HG02623 (cell line): Measurements from ENCODE around the gene NACAD.

Experiments used
- ATAC-seq: cut with Tn5 transposase; IDR thresholded peaks from one replicate; pipeline ENCODE4 v1.9.1; 2021; ENCODE audit warnings: moderate library complexity; ENCODE audit not compliant: unreplicated experiment

The NACAD gene

DNA sequence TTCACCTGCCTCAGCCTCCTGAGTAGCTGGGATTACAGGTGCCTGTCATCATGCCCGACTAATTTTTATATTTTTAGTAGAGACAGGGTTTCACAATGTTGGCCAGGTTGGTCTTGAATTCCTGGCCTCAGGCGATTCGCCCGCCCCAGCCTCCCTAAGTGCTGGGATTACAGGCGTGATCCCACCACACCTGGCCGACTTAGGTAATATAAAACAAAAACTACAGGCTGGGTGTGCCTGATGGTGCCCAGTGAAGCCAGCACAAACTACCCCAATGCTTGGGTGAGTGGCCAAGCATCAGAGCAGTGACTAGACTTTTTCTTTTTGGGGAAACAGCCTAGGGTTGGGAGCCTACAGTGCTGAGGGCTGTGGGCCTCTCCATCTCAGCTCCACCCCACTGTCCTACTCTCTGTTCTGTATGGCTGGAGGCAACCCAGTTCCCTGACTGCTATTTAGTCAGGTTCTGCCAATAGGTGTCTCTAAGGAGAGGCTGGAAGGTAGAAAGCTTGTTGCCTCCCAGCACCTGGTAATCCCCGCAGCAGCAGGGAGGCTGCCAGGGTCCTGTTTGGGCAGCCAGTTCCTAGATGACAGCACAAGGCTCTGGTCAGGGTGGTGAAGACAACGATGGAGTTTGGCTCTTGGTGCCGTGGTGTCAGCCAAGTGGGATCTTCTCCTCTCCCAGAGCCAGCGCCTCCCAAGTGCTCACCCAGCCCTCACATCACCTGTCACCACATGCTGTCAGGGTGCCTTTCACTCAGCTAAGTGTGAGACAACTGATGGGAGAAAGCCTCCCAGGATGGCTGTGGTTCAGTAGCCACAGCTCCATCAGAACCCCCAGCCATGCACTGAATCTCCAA, 10.4 kb upstream of the NACAD start:
- no peak for ATAC-seq

GRCh38 chr7:45092931-45093235, 4.1 kb upstream of the NACAD start:
- ATAC-seq: no peak

GRCh38 chr7:45092100-45092930, 3.5 kb upstream of the NACAD start:
- no peak for ATAC-seq

GRCh38 chr7:45089341-45089891, 647 bp upstream of the NACAD start:
- ATAC-seq: no peak

GRCh38 chr7:45088146-45088701, 545 bp downstream of the NACAD start:
- no peak for ATAC-seq

- no peak for ATAC-seq
Observed at GRCh38 chr7:45087301-45088145, 1.2 kb downstream of the NACAD start.

DNA sequence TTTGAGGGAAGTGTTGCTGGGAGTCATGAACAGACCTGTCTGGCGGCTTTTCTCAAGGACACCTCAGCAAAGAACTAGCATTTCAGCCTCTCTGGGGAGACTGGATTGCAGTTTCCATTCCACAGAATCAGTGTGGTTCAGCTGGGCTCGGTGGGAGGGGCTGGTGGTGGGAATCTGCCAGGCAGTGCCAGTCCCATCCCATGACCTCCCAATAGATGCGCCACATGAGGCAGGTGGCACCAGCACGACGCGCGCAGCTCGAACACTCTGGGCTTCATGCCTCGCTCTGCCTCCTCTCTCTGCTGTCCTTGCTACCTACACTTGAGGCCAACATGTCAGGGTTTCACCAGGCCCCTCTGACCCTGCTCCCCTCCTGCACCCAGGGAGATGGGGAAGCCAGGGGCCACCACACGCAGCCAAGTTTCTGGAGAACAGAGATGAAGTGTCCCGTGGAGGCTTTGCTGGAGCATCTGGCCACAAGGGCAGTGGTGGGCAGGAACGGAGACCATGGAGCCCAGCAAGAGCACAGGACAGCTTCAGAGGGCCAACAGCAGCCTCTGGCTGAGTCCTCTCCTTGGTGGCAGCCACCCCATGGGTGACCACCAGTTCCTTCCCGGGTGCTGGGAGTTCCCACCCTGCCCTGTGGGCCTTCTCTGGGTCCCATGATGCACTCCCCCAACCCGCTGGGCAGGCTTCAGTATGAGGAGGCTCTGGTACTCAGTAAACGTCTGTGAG, 2.3 kb downstream of the NACAD start:
- ATAC-seq: no peak

DNA sequence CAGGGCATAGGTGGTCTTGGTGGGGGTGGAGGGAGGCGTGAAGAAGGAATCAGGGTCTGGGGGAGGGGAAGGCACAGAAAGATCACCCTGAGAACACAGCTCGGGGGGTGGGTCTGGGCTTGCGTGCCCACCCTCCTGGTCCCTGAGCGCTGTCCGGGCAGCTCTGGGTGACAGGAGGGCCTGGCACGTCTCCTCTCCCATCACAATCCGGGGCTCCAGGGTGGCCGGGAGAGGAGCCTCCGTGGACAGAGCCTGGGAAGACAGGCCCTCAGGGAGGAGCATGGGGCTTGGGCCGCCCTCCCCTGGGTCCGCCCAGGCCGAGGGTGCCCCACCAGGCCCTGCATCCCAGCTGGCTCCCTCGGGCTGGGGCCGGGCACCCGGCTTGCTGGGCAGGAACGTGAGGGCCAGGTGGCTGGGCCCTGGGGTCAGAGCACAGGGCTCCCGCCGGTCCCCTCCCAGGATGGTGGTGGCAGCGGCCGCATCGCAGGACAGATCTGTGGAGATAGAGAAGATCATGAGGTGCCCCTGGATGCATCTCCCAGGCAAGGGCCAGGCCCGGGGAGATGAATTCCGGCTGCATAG, 3.1 kb downstream of the NACAD start:
- ATAC-seq: no peak

DNA sequence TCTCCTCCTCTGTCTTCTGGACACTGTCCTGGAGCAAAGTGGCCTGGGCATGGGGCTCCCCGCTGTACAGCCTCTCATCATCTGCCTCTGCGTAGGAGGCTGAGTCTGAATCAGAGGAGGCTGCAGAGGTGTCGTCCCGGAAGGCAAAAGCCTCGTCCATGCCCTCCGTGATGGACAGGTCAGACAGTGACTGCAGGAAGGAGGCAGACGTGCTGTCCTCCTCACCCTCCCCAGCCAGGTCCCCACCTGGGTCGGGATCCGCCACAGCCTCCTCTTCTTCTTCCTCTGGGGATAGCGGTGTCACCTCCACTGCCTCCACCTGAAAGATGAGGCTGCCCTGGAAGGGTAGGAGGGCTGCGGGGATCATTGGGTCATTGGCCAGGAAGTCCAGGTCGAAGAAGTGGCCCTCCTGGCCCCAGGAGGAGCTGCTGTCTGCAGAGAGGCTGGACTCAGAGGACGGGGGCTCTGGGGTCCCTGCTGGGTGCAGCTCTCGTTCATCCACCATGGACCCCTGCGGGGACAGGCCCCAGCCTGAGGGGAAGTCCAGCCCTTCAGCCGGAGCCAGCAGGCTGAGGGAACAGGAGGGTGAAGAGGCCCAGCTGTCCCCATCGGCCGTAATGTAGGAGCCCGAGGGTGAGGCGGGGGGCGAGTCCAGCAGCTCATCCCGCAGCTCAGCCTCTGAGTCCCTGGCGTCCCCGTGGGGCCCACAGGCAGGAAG, 3.7 kb downstream of the NACAD start:
- no peak for ATAC-seq

DNA sequence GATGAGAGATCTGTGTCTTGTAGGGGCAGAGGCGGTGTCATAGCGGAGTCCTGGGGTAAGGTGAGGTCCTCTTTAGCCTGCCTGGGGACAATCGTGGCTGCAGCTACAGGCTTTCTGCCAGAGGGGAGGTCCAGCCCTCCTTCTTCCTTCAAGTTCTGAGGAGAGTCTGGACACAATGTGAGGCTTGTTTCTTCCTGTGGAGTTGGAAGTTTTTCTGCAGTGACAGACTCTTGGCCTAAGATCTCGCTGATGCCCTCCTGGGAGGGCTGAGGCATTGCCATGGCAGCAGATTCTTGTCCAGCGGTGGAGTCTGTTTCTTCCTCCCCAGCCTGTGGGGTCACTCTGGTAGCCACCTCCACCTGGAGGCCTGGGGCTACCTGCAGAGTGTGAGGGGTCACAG, 4.4 kb downstream of the NACAD start:
- ATAC-seq: no peak

DNA sequence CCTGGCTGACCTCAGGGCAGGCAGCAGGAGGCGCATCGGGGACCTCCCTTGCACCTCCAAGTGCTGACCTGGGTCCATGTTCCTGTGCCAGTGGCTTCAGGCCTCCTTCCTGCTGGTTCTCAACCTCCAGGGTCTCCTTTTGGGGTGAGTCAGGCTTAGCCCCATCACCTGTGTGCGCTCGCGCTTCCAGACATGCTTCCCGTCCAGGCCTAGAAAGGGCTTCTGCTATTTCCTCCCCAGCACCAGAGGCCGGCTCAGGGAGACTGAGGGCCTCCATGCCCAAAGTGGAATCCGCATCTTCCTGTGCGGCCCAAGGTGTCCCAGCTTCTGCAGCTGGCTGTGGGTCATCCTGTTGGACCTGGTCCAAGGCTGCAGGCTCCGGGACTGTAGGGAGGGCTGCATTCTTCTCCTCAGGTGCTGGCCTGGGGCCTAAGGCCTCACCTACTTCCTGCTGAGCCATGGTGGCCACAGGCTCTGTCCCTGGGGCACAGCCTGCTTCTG, 5.9 kb downstream of the NACAD start:
- no peak for ATAC-seq

- ATAC-seq: no peak
Observed at GRCh38 chr7:45082031-45082830, 6.5 kb downstream of the NACAD start.

GRCh38 chr7:45081670-45081974, 7.1 kb downstream of the NACAD start:
- ATAC-seq: no peak

DNA sequence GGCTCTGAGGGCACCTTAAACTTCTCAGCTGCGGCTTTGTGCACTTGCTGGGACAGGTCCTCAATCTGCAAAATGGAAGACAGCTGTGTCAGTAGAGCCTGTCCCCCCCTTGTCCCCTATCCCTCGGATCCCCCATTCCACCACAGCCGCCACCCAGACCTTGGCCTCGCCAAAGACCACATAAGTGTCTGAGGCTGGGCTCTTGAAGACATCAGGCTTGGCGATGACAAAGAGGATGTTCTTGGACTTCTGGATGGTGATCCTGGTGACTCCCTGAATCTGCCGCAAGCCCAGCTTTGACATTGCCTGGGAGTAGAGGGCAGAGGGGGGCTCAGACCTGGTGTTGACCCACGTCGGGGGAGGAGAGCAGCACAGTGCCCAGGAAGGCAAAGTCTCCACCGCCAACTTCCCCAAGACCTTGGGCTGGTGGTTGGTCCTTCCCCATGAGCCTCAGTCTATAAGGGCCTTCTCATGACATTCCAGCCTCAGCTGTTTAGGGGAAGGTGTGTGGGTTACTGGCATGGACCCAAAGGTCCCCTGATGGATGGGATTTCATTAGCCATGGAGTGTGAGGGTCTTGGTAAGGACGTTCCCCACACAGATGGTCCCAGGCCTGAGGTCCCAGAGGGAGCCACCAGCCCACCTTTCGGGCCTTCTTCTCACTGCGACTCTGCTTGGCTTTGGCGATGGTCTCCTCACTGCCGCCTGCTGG, 7.7 kb downstream of the NACAD start:
- ATAC-seq: no peak

DNA sequence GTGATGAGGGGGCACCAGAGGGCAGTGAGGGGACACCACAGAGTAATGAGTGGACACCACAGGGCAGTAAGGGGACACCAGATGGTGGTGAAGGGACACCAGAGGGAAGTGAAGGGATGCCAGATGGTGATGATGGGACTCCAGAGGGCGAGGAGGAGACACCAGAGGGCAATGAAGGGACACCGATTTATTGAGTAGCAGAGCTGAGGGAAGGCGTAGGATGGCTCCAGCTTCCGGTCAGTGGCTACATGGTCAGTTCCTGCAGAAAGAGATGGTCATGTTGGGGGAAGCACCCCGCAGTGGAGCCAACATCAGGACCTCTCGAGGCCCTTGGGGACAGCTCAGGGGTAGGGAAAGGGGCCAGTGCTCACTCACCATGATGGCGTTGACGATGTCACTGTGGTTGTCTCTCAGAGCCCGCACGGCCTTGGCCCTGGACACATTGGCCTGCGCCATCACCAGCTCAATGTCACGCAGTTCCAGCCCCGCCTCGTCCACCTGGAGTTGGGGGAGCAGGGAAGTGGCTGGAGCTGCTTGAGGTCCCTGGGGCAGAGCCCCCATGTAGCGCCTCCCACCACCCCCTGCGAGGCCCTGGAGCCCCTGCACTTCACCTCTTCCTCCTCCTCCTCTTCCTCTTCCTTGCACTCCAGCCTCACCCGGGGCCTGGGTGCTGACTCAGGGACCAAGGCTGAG, 8.4 kb downstream of the NACAD start:
- no peak for ATAC-seq

DNA sequence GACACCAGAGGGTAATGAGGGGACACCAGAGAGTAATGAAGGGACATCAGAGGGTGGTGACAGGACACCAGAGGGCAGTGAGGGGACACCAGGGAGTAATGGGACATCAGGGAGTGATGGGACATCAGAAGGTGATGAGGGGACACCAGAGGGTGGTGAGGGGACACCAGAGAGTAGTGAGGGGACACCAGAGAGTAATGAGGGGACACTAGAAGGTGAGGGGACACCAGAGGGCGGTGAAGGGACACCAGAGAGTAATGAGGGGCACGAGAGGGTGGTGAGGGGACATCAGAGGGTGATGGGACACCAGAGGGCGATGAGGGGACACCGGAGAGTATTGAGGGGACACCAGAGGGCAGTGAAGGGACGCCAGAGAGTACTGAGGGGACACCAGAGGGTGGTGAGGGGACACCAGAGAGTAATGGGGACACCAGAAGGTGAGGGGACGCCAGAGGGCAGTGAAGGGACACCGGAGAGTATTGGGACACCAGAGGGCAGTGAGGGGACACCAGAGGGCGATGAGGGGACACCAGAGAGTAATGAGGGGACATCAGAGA, 10.6 kb downstream of the NACAD start:
- ATAC-seq: no peak

- ATAC-seq: no peak
Observed at GRCh38 chr7:45077579-45077978, 11.2 kb downstream of the NACAD start.
